Measurements from ENCODE around the gene ZDHHC18. TPM values are rescaled to one million over a fixed set of nuclear protein-coding genes. Genes with fewer than 3 reads are reported as not detected.

ZDHHC18 gene
- total RNA-seq, 4 donors from 2014 or later: 9.6 to 31.7 (median 20.8) TPM

DNA sequence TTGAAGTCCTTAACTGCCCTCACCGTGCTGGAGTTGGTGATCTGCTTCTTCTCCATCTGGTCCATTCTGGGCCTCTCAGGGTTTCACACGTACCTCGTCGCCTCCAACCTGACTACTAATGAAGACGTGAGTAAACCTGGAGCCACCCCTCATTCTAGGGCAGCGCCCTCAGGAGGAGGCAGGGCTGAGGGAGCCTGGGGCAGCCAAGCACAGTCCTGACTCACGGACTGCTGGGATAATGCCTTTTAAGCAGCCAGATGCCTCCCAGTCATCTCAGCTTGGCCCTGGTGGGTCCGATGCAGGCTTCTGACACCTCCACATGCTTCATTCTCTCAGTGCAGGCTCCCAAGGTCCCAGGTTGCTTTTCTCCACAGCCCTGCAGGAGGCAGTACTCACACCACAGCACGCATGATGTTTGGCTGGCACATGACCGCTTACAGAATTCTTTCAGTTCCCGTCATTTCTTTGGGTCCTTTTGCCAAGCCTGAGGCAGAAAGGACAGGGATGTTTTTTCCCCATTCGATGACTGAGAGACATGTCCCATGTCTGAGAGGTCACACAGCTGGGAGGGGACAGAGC lies 24.7 kb downstream of the ZDHHC18 start:
- Histone ChIP-seq H3K27me3 (no peaks in the 10 kb centered on the region), H3K9me3 (no peaks in the 10 kb centered on the region), H3K27ac (replicated peaks in 1 of 4) (no peak overlapping the region), H3K4me1 (peaks cover 2 to 28% (median 22%) of the 10 kb centered on the region in 4 donors), H3K4me3 (no peak overlapping the region), H3K36me3 (peaks cover 32 to 96% (median 93%) of the 10 kb centered on the region in 4 donors)
- WGBS: 91% methylated on average over 12 of the region's 12 CpGs
- intact Hi-C loops (cut with DNase I): no loop called here
- DNase-seq (ENCODE audit: extremely low spot score): no peak
- TF ChIP-seq POLR2A (IDR thresholded peaks at IDR 0.05; ENCODE audit: low read depth) (no peak), EP300 (IDR thresholded peaks at IDR 0.05) (no peak), CTCF (IDR thresholded peaks at IDR 0.05) (no peak), POLR2AphosphoS5 (IDR thresholded peaks at IDR 0.05) (no peak)

DNA sequence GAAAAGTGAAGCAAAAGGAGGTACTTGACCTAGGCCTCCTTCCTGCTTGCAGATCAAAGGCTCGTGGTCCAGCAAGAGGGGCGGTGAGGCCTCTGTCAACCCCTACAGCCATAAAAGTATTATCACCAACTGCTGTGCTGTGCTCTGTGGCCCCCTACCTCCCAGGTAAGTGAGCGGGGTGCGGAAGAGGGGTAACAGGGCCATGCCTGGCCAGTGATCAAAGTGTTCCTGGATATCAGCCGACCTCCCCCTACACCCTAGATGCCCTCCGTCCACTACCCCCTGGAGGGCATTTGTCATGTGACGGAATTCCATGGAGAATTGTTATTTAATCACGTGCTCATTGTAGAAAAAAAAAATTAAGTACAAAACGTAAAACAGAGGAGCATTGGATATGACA lies 26.2 kb downstream of the ZDHHC18 start:
- no peak for DNase-seq (ENCODE audit: extremely low spot score)
- H3K27ac ChIP-seq (replicated peaks in 1 of 4): no peak overlapping the region
- intact Hi-C loops (cut with DNase I): loop anchor here (1.0 kb wide), 1 partner anchor 27 kb away; no protein-coding TSS in a partner anchor

GRCh38 chr1:26853156-26853555 lies 26.7 kb downstream of the ZDHHC18 start:
- 15% methylated on average over 3 of the region's 3 CpGs for WGBS
- no peaks in the 10 kb centered on the region for H3K9me3 ChIP-seq
- H3K27me3 ChIP-seq: no peaks in the 10 kb centered on the region
- peaks cover 23 to 98% (median 97%) of the 10 kb centered on the region in 4 donors for H3K36me3 ChIP-seq
- peaks cover 2 to 28% (median 21%) of the 10 kb centered on the region in 4 donors for H3K4me1 ChIP-seq
- H3K4me3 ChIP-seq: no peak overlapping the region
- intact Hi-C loops (cut with DNase I): loop anchor here (1.0 kb wide), 1 partner anchor 26 kb away; no protein-coding TSS in a partner anchor
- TF ChIP-seq EP300 (IDR thresholded peaks at IDR 0.05) (no peak), POLR2AphosphoS5 (IDR thresholded peaks at IDR 0.05) (peak; percentile 23 to 28), CTCF (IDR thresholded peaks at IDR 0.05) (peak; percentile 82 to 86 (median 83)), POLR2A (IDR thresholded peaks at IDR 0.05; ENCODE audit: low read depth) (no peak)
- peak; percentile 95 for DNase-seq (ENCODE audit: extremely low spot score)
- H3K27ac ChIP-seq (replicated peaks in 1 of 4): no peak overlapping the region

More for the DNA sequence above, 26.2 kb downstream of the ZDHHC18 start:
- H3K36me3 ChIP-seq: peaks cover 25 to 98% (median 97%) of the 10 kb centered on the region in 4 donors
- peaks cover 2 to 28% (median 22%) of the 10 kb centered on the region in 4 donors for H3K4me1 ChIP-seq
- no peak overlapping the region for H3K4me3 ChIP-seq
- TF ChIP-seq POLR2A (IDR thresholded peaks at IDR 0.05; ENCODE audit: low read depth) (no peak), CTCF (IDR thresholded peaks at IDR 0.05) (no peak), EP300 (IDR thresholded peaks at IDR 0.05) (no peak), POLR2AphosphoS5 (IDR thresholded peaks at IDR 0.05) (no peak)
- WGBS: 74% methylated on average over 9 of the region's 9 CpGs
- no peaks in the 10 kb centered on the region for H3K9me3 ChIP-seq
- no peaks in the 10 kb centered on the region for H3K27me3 ChIP-seq

DNA sequence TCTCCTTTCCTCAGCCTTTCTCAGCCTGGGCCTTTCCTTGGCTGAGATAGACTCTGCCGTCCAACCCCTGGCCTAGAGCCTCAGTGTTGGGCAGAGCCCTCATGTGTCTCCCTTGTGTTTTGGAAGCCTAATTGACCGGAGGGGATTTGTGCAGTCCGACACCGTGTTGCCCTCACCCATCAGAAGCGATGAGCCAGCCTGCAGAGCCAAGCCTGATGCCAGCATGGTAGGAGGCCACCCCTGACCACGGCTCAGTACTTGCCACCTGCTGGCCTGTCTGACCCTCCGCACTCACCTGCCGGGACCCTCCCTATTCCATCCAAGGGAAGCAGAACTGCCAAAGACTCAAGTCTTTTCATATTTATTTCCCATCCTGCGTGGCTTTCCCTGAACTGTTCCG lies 27.1 kb downstream of the ZDHHC18 start:
- Histone ChIP-seq H3K9me3 (no peaks in the 10 kb centered on the region), H3K36me3 (peaks cover 23 to 95% (median 95%) of the 10 kb centered on the region in 4 donors), H3K27me3 (no peaks in the 10 kb centered on the region), H3K27ac (replicated peaks in 1 of 4) (no peak overlapping the region), H3K4me1 (peaks cover 2 to 23% (median 16%) of the 10 kb centered on the region in 4 donors), H3K4me3 (no peak overlapping the region)
- intact Hi-C loops (cut with DNase I): loop anchor here (1.0 kb wide), 1 partner anchor 26 kb away; no protein-coding TSS in a partner anchor
- DNase-seq (ENCODE audit: extremely low spot score): no peak
- TF ChIP-seq CTCF (IDR thresholded peaks at IDR 0.05) (no peak), POLR2A (IDR thresholded peaks at IDR 0.05; ENCODE audit: low read depth) (no peak), POLR2AphosphoS5 (IDR thresholded peaks at IDR 0.05) (no peak), EP300 (IDR thresholded peaks at IDR 0.05) (no peak)
- 95% methylated on average over 5 of the region's 10 CpGs for WGBS
